ENCODE data around the gene NPFF. TPM values are rescaled to one million over a fixed set of nuclear protein-coding genes. Genes with fewer than 3 reads are reported as not detected.

Gene NPFF
- total and polyA plus RNA-seq, 8 donors, result 0.99 TPM; not detected in 7

DNA sequence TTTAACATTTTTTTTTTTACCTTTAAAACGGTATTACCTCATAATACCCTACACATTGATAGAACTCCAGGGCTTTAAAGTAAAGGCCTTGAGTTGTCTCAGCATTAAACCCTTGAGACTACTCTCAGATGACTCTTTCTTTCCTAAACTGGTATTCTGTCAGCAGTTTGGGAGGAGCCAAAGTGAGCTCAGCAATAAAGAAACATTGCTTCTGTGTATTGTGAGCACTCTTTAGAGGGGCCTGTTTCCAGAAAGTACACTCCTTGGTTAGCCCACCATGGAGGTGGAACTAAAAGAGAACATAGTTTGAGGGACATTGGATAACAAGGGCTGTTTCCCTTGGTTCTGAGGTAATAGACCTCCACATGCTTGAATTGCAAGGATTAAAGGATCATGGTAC, 28.4 kb downstream of the NPFF start:
- ATAC-seq (no peak), DNase-seq (no peak), FAIRE-seq (no peak)
- 32 to 52% methylated on average over 1 of the region's 1 CpG for WGBS, 2 donors
- intact Hi-C loops (cut with DNase I), result no loop called here
- Histone ChIP-seq H3K4me3 (no peak overlapping the region), H3K27me3 (no peaks in the 10 kb centered on the region), H3K9me3 (no peaks in the 10 kb centered on the region), H3K36me3 (peaks cover 6 to 65% (median 40%) of the 10 kb centered on the region in 3 donors), H3K4me1 (peaks cover 8 to 21% (median 13%) of the 10 kb centered on the region in 3 donors), H3K27ac (no peak overlapping the region)
- TF ChIP-seq, protein P1, sequence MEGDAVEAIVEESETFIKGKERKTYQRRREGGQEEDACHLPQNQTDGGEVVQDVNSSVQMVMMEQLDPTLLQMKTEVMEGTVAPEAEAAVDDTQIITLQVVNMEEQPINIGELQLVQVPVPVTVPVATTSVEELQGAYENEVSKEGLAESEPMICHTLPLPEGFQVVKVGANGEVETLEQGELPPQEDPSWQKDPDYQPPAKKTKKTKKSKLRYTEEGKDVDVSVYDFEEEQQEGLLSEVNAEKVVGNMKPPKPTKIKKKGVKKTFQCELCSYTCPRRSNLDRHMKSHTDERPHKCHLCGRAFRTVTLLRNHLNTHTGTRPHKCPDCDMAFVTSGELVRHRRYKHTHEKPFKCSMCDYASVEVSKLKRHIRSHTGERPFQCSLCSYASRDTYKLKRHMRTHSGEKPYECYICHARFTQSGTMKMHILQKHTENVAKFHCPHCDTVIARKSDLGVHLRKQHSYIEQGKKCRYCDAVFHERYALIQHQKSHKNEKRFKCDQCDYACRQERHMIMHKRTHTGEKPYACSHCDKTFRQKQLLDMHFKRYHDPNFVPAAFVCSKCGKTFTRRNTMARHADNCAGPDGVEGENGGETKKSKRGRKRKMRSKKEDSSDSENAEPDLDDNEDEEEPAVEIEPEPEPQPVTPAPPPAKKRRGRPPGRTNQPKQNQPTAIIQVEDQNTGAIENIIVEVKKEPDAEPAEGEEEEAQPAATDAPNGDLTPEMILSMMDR (IDR thresholded peaks at IDR 0.05), result no peak

DNA sequence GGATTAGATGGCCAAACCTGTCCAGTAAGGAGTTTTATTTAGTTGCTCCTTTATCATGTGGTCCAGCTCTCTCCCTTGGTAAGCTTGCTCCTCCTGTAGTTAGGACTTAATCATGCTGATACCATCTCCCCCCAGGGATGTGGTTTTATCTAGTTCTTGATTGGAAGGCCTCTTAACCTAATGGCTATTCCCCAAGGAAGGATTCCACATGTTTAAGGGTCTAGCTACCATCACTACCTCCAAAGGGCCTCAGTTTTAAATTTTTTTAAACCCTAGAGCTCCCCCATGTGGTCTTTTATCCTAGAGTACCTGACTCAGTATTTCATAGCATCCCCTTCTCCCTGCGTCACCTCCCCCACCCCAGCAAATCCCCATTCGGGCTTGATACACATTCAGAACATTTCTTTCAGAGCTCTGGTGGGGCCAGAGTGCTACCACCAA, 30.5 kb downstream of the NPFF start:
- Histone ChIP-seq H3K9me3 (no peaks in the 10 kb centered on the region), H3K4me3 (no peak overlapping the region), H3K36me3 (peaks cover 6 to 86% (median 44%) of the 10 kb centered on the region in 3 donors), H3K27ac (no peak overlapping the region), H3K27me3 (no peaks in the 10 kb centered on the region), H3K4me1 (peaks cover 12 to 29% (median 16%) of the 10 kb centered on the region in 3 donors)
- ATAC-seq (peak in 3 of 4 donors; percentile 24 to 28 (median 25)), FAIRE-seq (no peak), DNase-seq (no peak)
- intact Hi-C loops (cut with DNase I), result no loop called here
- TF ChIP-seq, protein P1 (IDR thresholded peaks at IDR 0.05), result no peak
- WGBS, 2 donors, result 54 to 59% methylated on average over 2 of the region's 2 CpGs

DNA sequence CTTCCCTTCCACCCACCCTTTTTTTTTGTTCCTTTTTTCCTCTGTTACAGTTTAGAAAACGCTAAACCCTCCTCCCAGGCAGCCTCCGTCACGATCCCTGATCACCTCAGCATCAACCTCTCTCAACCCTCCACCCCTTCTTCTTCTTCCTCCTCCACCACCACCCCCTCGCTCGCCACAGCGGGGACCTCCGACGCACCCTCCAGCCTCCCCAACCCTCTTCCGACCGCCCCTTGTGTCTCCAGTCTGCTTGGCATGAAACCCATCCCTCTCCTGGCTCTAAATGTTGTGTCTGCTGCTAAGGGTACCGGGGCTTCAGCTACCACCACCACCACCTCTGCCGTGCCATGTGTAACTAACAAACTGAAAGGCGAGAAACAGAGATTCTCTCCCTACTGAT, 32.5 kb downstream of the NPFF start:
- FAIRE-seq (no peak), DNase-seq (no peak), ATAC-seq (peak in 1 of 4 donors; percentile 2)
- TF ChIP-seq, protein P1 (IDR thresholded peaks at IDR 0.05), result no peak
- Histone ChIP-seq H3K27me3 (no peaks in the 10 kb centered on the region), H3K4me3 (no peak overlapping the region), H3K27ac (peak overlapping the region in 1 of 4 donors; percentile 20), H3K9me3 (no peaks in the 10 kb centered on the region), H3K36me3 (peaks cover 16 to 89% (median 30%) of the 10 kb centered on the region in 3 donors), H3K4me1 (peaks cover 12 to 29% (median 16%) of the 10 kb centered on the region in 3 donors)
- 65 to 75% methylated on average over 13 of the region's 13 CpGs for WGBS, 2 donors
- intact Hi-C loops (cut with DNase I), result no loop called here

DNA sequence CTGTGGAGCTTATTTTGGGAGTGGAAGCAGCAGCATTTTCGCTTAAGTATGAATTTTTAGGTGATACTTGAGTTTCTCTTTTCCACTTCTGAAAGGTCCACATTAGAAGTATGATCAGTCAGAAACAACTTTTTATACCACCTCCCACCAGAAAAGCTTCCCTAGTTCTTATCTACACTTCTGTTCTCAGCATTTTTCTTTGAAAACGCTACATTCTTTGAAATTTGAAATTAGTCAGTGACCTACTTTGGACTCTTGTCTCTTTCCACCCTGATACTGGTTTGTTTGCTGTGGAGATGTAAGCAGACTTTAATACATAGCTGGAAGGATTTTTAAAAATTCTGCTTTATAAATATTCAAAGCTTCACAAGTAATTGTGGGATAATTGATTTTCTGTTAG, 33.2 kb downstream of the NPFF start:
- Histone ChIP-seq H3K36me3 (peaks cover 18 to 90% (median 35%) of the 10 kb centered on the region in 3 donors), H3K27me3 (no peaks in the 10 kb centered on the region), H3K27ac (peak overlapping the region in 1 of 4 donors; percentile 13), H3K9me3 (no peaks in the 10 kb centered on the region), H3K4me3 (no peak overlapping the region), H3K4me1 (peaks cover 12 to 29% (median 16%) of the 10 kb centered on the region in 3 donors)
- FAIRE-seq (no peak), DNase-seq (no peak), ATAC-seq (no peak)
- intact Hi-C loops (cut with DNase I), result no loop called here
- TF ChIP-seq, protein P1 (IDR thresholded peaks at IDR 0.05), result no peak
- WGBS, 2 donors, result 51 to 60% methylated on average over 2 of the region's 2 CpGs

DNA sequence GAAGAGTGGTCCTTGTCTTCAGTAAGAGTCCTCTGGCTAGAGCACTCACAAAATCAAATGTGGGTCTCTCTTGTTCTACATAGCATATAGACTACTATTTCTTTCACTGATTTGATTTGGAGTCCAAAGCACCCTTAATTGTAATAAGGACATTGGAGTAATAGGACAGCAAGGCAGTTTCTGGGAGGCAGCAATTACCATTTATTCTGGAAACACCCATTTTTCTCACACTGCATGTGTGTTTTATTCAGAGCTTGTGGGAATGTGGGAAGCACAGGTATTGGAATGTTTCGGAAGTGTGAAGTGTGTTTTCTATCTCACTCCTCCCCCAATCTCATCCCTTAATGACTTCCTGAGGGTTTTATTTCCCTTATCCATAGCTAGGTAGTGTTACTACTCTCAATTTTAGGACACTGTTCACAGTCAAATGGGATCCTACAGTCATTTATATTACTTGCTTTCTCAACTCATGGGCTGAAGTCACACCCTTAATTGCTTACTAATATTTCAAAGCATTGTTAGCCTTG, 35.2 kb downstream of the NPFF start:
- H3K4me3 ChIP-seq, result no peak overlapping the region
- 81 to 88% methylated on average over 1 of the region's 1 CpG for WGBS, 2 donors
- FAIRE-seq (no peak), DNase-seq (no peak), ATAC-seq (no peak)
- H3K4me1 ChIP-seq, result peaks cover 12 to 29% (median 16%) of the 10 kb centered on the region in 3 donors
- intact Hi-C loops (cut with DNase I), result no loop called here
- peaks cover 25 to 96% (median 51%) of the 10 kb centered on the region in 3 donors for H3K36me3 ChIP-seq
- no peaks in the 10 kb centered on the region for H3K9me3 ChIP-seq
- no peaks in the 10 kb centered on the region for H3K27me3 ChIP-seq
- no peak overlapping the region for H3K27ac ChIP-seq
- TF ChIP-seq, protein P1 (IDR thresholded peaks at IDR 0.05), result no peak
